GM23338 (cell line): ENCODE results near the gene SCP2. TPM values are rescaled to one million over a fixed set of nuclear protein-coding genes. Genes with fewer than 3 reads are reported as not detected.

Experiments used
- ATAC-seq: fragments of 200-7000 bp; cut with Tn5 transposase; 3 replicates; pipeline ENCODE4 v1.9.1; 2020
- DNase-seq: peaks from one replicate; pipeline ENCODE4 v3.0.0-alpha.2; 2015; ENCODE audit warnings: low spot score
- H2AFZ ChIP-seq: fragments of 200-600 bp; sonication (generic); 2 replicates; pipeline ENCODE4 v1.8.0; 2016; ENCODE audit warnings: antibody characterized with exemption, mild to moderate bottlenecking, moderate library complexity
- H3F3A ChIP-seq: fragments of 200-600 bp; sonication (generic); replicated peaks from 2 replicates; pipeline ENCODE4 v1.8.0; 2017; ENCODE audit warnings: antibody characterized with exemption, mixed run types, low read depth
- H3K27ac ChIP-seq: fragments of 200-600 bp; sonication (generic); 2 replicates; pipeline ENCODE4 v1.6.1; 2016; ENCODE audit warnings: low read depth
- H3K27me3 ChIP-seq: fragments of 200-600 bp; sonication (generic); 2 replicates; pipeline ENCODE4 v1.8.0; 2016; ENCODE audit warnings: mild to moderate bottlenecking, mixed run types, moderate library complexity; ENCODE audit not compliant: insufficient read depth
- H3K36me3 ChIP-seq: fragments of 200-600 bp; sonication (generic); 2 replicates; pipeline ENCODE4 v1.8.0; 2016; ENCODE audit warnings: mild to moderate bottlenecking; ENCODE audit not compliant: insufficient read depth
- H3K4me1 ChIP-seq: fragments of 200-600 bp; sonication (generic); 2 replicates; pipeline ENCODE4 v1.8.0; 2016; ENCODE audit warnings: mild to moderate bottlenecking, moderate library complexity; ENCODE audit not compliant: insufficient read depth
- H3K4me2 ChIP-seq: fragments of 200-600 bp; sonication (generic); 2 replicates; pipeline ENCODE4 v1.7.1; 2017; ENCODE audit warnings: mixed run types
- H3K4me3 ChIP-seq: fragments of 200-600 bp; sonication (generic); 2 replicates; pipeline ENCODE4 v1.6.1; 2016; ENCODE audit warnings: mixed run types
- H3K79me2 ChIP-seq: fragments of 200-600 bp; sonication (generic); replicated peaks from 2 replicates; pipeline ENCODE4 v1.8.0; 2017; ENCODE audit warnings: mild to moderate bottlenecking; ENCODE audit not compliant: insufficient read depth
- H3K9me2 ChIP-seq: fragments of 200-600 bp; sonication (generic); 2 replicates; pipeline ENCODE4 v1.8.0; 2017; ENCODE audit not compliant: insufficient read depth
- H4K20me1 ChIP-seq: fragments of 200-600 bp; sonication (generic); replicated peaks from 2 replicates; pipeline ENCODE4 v1.8.0; 2017; ENCODE audit warnings: mild to moderate bottlenecking; ENCODE audit not compliant: insufficient read depth
- H3K27ac Mint-ChIP-seq: 2 replicates; pipeline ENCODE4 v1.8.0; 2020; ENCODE audit warnings: inconsistent platforms, mild to moderate bottlenecking, moderate library complexity, mixed read lengths
- H3K27me3 Mint-ChIP-seq: 3 replicates; pipeline ENCODE4 v1.8.0; 2022; ENCODE audit warnings: low read depth, mild to moderate bottlenecking, moderate library complexity, mixed read lengths, inconsistent platforms; ENCODE audit not compliant: insufficient read depth, poor library complexity
- H3K36me3 Mint-ChIP-seq: 3 replicates; pipeline ENCODE4 v1.8.0; 2021; ENCODE audit warnings: low read depth, mild to moderate bottlenecking, inconsistent platforms, moderate library complexity, mixed read lengths
- H3K4me1 Mint-ChIP-seq: 3 replicates; pipeline ENCODE4 v1.8.0; 2020; ENCODE audit warnings: mild to moderate bottlenecking, inconsistent platforms, mixed read lengths
- H3K4me3 Mint-ChIP-seq: 3 replicates; pipeline ENCODE4 v1.8.0; 2021; ENCODE audit warnings: moderate library complexity, mild to moderate bottlenecking, inconsistent platforms, mixed read lengths
- H3K9me3 Mint-ChIP-seq: 3 replicates; pipeline ENCODE4 v1.8.0; 2020; ENCODE audit warnings: moderate library complexity, mild to moderate bottlenecking, inconsistent platforms, mixed read lengths
- CREB1 ChIP-seq: fragments of 250-450 bp; sonication (Bioruptor Pico); IDR thresholded peaks from 2 replicates; pipeline ENCODE4 v1.5.0; 2020; ENCODE audit warnings: low read depth, mild to moderate bottlenecking, moderate library complexity
- EZH2 ChIP-seq: fragments of 200-600 bp; sonication (generic); IDR thresholded peaks from one replicate; pipeline ENCODE4 v1.8.0; 2017; ENCODE audit warnings: antibody characterized with exemption, mild to moderate bottlenecking, low read depth; ENCODE audit not compliant: unreplicated experiment
- EZH2phosphoT487 ChIP-seq: fragments of 200-600 bp; sonication (generic); IDR thresholded peaks from one replicate; pipeline ENCODE4 v1.8.1; 2018; ENCODE audit warnings: antibody characterized with exemption; ENCODE audit not compliant: unreplicated experiment
- JUNB ChIP-seq: IDR thresholded peaks from one replicate; pipeline ENCODE4 v1.6.1; 2016; ENCODE audit warnings: antibody characterized with exemption; ENCODE audit not compliant: unreplicated experiment
- NANOG ChIP-seq: IDR thresholded peaks from 2 replicates; pipeline ENCODE4 v1.6.1; 2016; ENCODE audit warnings: antibody characterized with exemption, borderline replicate concordance
- POLR2AphosphoS5 ChIP-seq: IDR thresholded peaks from 2 replicates; pipeline ENCODE4 v1.6.1; 2016; ENCODE audit warnings: antibody characterized with exemption, low read depth
- REST ChIP-seq: IDR thresholded peaks from one replicate; pipeline ENCODE4 v1.6.1; 2018; ENCODE audit warnings: antibody characterized with exemption; ENCODE audit not compliant: unreplicated experiment
- ZNF114 ChIP-seq: fragments of 250-450 bp; sonication (Bioruptor Pico); IDR thresholded peaks from 2 replicates; pipeline ENCODE4 v1.5.0; 2020; ENCODE audit warnings: mild to moderate bottlenecking, moderate library complexity
- ZNF331 ChIP-seq: fragments of 250-450 bp; sonication (Bioruptor Pico); IDR thresholded peaks from 2 replicates; pipeline ENCODE4 v1.5.0; 2020; ENCODE audit warnings: low read depth, mild to moderate bottlenecking, moderate library complexity
- polyA plus RNA-seq: library from polyadenylated mRNA; unstranded; fragments of >200 nt; fragmentation: Nextera tagmentation; extraction: Ambion mirVana; gene quantifications from 2 replicates; pipeline ENCODE4 v1.2.1, GENCODE V29; 2016
- total RNA-seq: library from RNA; depleted of rRNA; stranded (reverse); fragments of >200 nt; shearing (Covaris generic); gene quantifications from 2 replicates; pipeline ENCODE4 v1.2.3, GENCODE V29; 2014
- TF ChIP-seq, protein P1 (sequence below), 2 experiments: fragments of 200-600 bp in 1 of 2; sonication (generic) in 1 of 2; conservative IDR thresholded peaks; 2 replicates each; pipeline versions ENCODE4 v1.5.1 to v1.6.1; 2016 to 2017; ENCODE audit warnings: antibody characterized with exemption in 2 of 2, low read depth in 2 of 2, mild to moderate bottlenecking in 2 of 2, moderate library complexity in 1 of 2

SCP2 gene
- total and polyA plus RNA-seq, 2 experiments from 2014 or later = 66.3 to 116 TPM

- TF ChIP-seq REST = no peak
- TF ChIP-seq EZH2 = no peak
- no peak for TF ChIP-seq NANOG
- no peak for TF ChIP-seq POLR2AphosphoS5
Measured at GRCh38 chr1:52880206-52880605, 46.9 kb upstream of the SCP2 start (continued).

- H3K9me2 ChIP-seq = no peaks in the 10 kb centered on the region
- no peak overlapping the region for H3K27ac ChIP-seq
- H3K27ac Mint-ChIP-seq = no peak overlapping the region
- peaks cover 2% of the 10 kb centered on the region for H3K27me3 Mint-ChIP-seq
- no peak overlapping the region for H2AFZ ChIP-seq
- no peaks in the 10 kb centered on the region for H3K9me3 Mint-ChIP-seq
- no peak for TF ChIP-seq REST
- TF ChIP-seq JUNB = no peak
- TF ChIP-seq EZH2phosphoT487 = no peak
- no peak for TF ChIP-seq CREB1 (CRISPR knock-in tag)
- TF ChIP-seq ZNF331 (CRISPR knock-in tag) = no peak
- TF ChIP-seq, protein P1, sequence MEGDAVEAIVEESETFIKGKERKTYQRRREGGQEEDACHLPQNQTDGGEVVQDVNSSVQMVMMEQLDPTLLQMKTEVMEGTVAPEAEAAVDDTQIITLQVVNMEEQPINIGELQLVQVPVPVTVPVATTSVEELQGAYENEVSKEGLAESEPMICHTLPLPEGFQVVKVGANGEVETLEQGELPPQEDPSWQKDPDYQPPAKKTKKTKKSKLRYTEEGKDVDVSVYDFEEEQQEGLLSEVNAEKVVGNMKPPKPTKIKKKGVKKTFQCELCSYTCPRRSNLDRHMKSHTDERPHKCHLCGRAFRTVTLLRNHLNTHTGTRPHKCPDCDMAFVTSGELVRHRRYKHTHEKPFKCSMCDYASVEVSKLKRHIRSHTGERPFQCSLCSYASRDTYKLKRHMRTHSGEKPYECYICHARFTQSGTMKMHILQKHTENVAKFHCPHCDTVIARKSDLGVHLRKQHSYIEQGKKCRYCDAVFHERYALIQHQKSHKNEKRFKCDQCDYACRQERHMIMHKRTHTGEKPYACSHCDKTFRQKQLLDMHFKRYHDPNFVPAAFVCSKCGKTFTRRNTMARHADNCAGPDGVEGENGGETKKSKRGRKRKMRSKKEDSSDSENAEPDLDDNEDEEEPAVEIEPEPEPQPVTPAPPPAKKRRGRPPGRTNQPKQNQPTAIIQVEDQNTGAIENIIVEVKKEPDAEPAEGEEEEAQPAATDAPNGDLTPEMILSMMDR (conservative IDR thresholded peaks at IDR 0.05; ENCODE audit: low read depth in 2 of 2) = no peak
- no peak for TF ChIP-seq ZNF114 (CRISPR knock-in tag)
- no peaks in the 10 kb centered on the region for H3K27me3 ChIP-seq
- ATAC-seq = no peak
- H3K4me1 Mint-ChIP-seq = no peaks in the 10 kb centered on the region
- no peak for DNase-seq
- no peaks in the 10 kb centered on the region for H3K79me2 ChIP-seq
- H4K20me1 ChIP-seq = no peaks in the 10 kb centered on the region
- no peaks in the 10 kb centered on the region for H3K36me3 ChIP-seq
- H3K4me1 ChIP-seq = no peaks in the 10 kb centered on the region
- no peak overlapping the region for H3K4me3 ChIP-seq
- no peaks in the 10 kb centered on the region for H3K36me3 Mint-ChIP-seq
- H3K4me3 Mint-ChIP-seq = no peak overlapping the region
- H3K4me2 ChIP-seq = no peak overlapping the region
- no peaks in the 10 kb centered on the region for H3F3A ChIP-seq
Measured at GRCh38 chr1:52887483-52887882, 39.6 kb upstream of the SCP2 start.
